K562 (cell line): ENCODE measurements around the gene P3H1.

ENCODE experiments used
- ARHGAP35 ChIP-seq: fragments of 450-650 bp; IDR thresholded peaks from 2 replicates; pipeline ENCODE4 v1.6.1; 2018; ENCODE audit not compliant: partially characterized antibody
- ATF3 ChIP-seq, 2 experiments: fragments of 450-650 bp in 1 of 2; sonication (generic) in 1 of 2; formaldehyde crosslinking in 1 of 2; IDR thresholded peaks in 1 of 2; conservative IDR thresholded peaks in 1 of 2; 2 replicates each; pipeline versions ENCODE4 v1.6.1 to v1.8.1; 2016 to 2023; ENCODE audit warnings: mild to moderate bottlenecking in 2 of 2, moderate library complexity in 2 of 2, inconsistent platforms in 1 of 2, missing genetic modification reagents in 1 of 2
- CCAR2 ChIP-seq: fragments of 200-400 bp; formaldehyde crosslinking; IDR thresholded peaks from 2 replicates; pipeline ENCODE4 v1.6.1; 2017; ENCODE audit warnings: mild to moderate bottlenecking, low read depth, low read length
- CTCF ChIP-seq, 3 experiments: IDR thresholded peaks in 2 of 3; conservative IDR thresholded peaks in 1 of 3; 2 replicates each; pipeline ENCODE4 v1.5.1; 2011 to 2012; ENCODE audit warnings: low read length in 3 of 3, mild to moderate bottlenecking in 3 of 3, control low read depth in 2 of 3, improper control_type of control experiment in 1 of 3, inconsistent platforms in 1 of 3, low read depth in 1 of 3, mixed read lengths in 1 of 3, moderate library complexity in 1 of 3; ENCODE audit not compliant: insufficient read depth in 2 of 3
- EP300 ChIP-seq: IDR thresholded peaks from 2 replicates; pipeline ENCODE4 v1.6.1; 2012; ENCODE audit warnings: low read length, improper control_type of control experiment
- MCM2 ChIP-seq: fragments of 450-650 bp; IDR thresholded peaks from 2 replicates; pipeline ENCODE4 v1.6.1; 2017; ENCODE audit warnings: low read depth, mild to moderate bottlenecking
- POLR2A ChIP-seq: fragments of 450-650 bp; conservative IDR thresholded peaks from 2 replicates; pipeline ENCODE4 v1.6.1; 2016
- REST ChIP-seq, 2 experiments: fragments of 450-650 bp; formaldehyde crosslinking in 1 of 2; IDR thresholded peaks; 2 replicates each; pipeline versions ENCODE4 v1.4.0 to v1.6.1; 2014 to 2020; ENCODE audit warnings: mild to moderate bottlenecking in 2 of 2, borderline replicate concordance in 1 of 2, low read depth in 1 of 2
- STAT6 ChIP-seq: sonication (generic); formaldehyde crosslinking; IDR thresholded peaks from 2 replicates; pipeline ENCODE4 v1.8.1; 2023; ENCODE audit warnings: mild to moderate bottlenecking, missing genetic modification reagents
- TARDBP ChIP-seq: fragments of 450-650 bp; IDR thresholded peaks from 2 replicates; pipeline ENCODE4 v1.6.1; 2016

- TF ChIP-seq CCAR2 (no peak), POLR2A (no peak), MCM2 (no peak), TARDBP (no peak), STAT6 (no peak), EP300 (no peak), REST (IDR thresholded peaks at IDR 0.05; ENCODE audit: borderline replicate concordance) (no peak), REST (CRISPR knock-in tag; IDR thresholded peaks at IDR 0.05; ENCODE audit: low read depth) (no peak), CTCF (IDR thresholded peaks at IDR 0.05 in 2 of 3, conservative IDR thresholded peaks at IDR 0.05 in 1 of 3; ENCODE audit: insufficient read depth in 2 of 3, low read depth in 1 of 3, low read length in 3 of 3) (no peak), ARHGAP35 (no peak), ATF3 (IDR thresholded peaks at IDR 0.05) (no peak), ATF3 (CRISPR knock-in tag; conservative IDR thresholded peaks at IDR 0.05) (no peak)
These were observed 31.2 kb upstream of the P3H1 start for GRCh38 chr1:42797979-42798378.
